GM19043 (cell line): ENCODE data around the gene OBSL1.

ENCODE experiments used
- ATAC-seq: cut with Tn5 transposase; IDR thresholded peaks from one replicate; pipeline ENCODE4 v1.9.1; 2021; ENCODE audit warnings: low read depth; ENCODE audit not compliant: unreplicated experiment

Gene OBSL1

GRCh38 chr2:219552382-219553167 is 18.8 kb downstream of the OBSL1 start:
- ATAC-seq: peak; percentile 90

- peak; percentile 19 for ATAC-seq
Measured at GRCh38 chr2:219551441-219552381, 19.6 kb downstream of the OBSL1 start.

DNA sequence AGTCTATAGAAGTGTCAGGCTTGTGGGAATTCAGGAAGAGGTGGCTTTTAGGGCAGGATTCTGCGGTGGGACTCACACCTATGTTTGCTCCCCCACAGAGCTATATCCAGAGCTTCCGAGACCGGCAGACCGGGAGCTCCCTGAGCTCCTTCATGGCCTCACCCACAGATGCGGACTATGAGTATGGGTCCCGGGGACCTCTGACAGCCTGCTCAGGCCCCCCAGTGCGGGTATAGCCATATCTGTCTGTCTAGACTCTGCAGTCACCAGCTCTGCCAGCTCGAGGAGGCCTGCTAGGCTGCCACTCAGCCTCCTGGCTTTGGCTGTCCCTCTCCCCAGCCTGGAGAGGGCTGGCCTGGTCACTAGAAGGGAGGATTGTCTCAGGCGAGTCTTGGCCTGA is 21.7 kb downstream of the OBSL1 start:
- no peak for ATAC-seq

DNA sequence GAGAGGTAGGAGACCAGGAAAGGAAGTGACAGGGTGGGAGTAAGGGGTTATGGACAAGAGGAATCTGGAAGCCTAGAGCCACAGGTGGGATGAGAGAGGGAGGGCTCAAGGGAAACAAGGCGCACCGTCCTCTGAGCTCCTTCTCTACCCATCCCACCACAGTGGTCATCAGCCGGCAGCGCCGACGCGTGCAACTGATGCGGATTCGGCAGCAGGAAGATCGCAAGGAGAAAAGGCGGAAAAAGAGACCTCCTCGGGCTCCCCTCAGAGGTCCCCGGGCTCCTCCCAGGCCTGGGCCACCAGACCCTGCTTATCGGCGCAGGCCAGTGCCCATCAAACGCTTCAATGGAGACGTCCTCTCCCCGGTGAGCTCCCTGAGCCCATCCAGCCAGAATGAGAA is 22.3 kb downstream of the OBSL1 start:
- no peak for ATAC-seq

GRCh38 chr2:219547621-219548020 is 23.7 kb downstream of the OBSL1 start:
- ATAC-seq: no peak

DNA sequence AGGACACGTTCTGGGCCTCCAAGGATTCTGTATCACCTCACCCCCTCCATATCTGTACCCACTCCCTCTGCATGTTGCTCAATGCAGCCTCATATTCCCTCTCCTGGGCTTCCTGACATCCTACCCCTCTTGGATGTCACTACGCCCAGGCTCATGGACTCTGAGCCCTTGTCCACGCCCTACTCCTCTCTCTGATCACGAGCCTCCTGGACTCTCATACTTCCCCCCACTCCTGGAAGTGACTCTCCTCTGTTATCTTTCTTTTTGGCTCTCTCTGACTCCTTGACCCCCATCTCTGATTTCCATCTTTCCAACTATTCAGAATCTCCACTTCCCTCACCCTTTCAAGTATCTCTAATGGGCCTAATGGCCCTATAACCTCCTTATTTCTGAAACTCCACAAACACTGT is 25.4 kb downstream of the OBSL1 start:
- ATAC-seq: no peak

GRCh38 chr2:219545295-219545942 is 25.9 kb downstream of the OBSL1 start:
- ATAC-seq: no peak

DNA sequence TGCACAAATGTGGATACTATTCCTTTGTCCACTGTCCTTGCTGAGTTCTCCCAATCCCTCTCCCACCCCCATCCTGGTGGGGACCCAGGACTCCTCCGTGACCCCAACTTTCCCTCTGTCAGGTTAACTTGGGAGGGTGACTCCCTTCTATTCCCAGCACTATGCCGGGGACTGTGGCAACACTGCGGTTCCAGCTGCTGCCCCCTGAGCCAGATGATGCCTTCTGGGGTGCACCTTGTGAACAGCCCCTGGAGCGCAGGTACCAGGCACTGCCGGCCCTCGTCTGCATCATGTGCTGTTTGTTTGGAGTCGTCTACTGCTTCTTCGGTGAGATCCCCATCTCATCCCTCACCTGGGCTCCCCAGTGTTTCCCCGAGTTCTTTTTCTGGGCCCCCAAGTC is 26.8 kb downstream of the OBSL1 start:
- ATAC-seq: no peak

DNA sequence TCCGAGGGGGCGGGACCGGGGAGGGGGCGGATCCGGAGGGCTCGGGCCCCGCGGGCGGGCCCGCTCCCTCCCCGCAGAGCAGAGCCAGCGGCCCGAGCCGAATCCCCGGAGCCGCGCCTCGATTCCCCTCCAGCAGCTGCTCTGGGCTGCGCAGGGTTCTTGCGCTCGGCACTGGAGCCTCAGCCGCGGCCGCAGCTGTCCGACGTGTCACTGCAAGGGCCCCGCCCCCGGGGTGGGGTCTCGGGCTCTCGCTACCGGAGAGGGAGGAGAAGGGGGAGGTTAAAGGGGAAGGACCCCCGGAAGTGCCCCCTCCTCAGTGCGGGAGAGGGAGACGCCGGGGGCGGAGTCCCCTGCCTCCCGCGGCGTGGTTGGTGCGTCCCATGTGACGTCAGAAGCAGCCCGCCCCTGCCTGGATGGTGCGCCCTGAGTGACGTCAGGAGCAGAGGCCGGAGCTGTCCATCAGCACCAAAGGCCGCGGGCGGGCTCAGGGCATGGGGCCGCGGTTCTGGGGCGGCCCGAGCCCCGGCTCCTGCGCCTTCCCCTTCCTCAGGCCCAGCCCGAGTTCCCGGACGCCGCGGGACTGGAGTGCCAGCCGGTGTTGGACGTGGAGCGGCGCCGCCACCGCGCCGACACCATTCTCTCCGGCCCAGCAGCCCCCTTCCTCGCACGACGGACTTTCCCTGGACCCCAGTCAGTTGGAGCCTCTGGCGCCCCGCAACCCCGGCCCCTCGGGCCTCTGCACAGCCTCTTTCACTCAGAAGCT is 27.6 kb downstream of the OBSL1 start, which contains the start of the genes CHPF and TMEM198:
Gene CHPF, minus strand, starts transcription at position 214 of the 763 bp plus-strand sequence. CDS start 271 bp downstream, outside the sequence.
Gene TMEM198, plus strand, starts transcription at position 433 of the 763 bp plus-strand sequence. CDS start 700 bp downstream, outside the sequence.
- ATAC-seq: peak; percentile 76

DNA sequence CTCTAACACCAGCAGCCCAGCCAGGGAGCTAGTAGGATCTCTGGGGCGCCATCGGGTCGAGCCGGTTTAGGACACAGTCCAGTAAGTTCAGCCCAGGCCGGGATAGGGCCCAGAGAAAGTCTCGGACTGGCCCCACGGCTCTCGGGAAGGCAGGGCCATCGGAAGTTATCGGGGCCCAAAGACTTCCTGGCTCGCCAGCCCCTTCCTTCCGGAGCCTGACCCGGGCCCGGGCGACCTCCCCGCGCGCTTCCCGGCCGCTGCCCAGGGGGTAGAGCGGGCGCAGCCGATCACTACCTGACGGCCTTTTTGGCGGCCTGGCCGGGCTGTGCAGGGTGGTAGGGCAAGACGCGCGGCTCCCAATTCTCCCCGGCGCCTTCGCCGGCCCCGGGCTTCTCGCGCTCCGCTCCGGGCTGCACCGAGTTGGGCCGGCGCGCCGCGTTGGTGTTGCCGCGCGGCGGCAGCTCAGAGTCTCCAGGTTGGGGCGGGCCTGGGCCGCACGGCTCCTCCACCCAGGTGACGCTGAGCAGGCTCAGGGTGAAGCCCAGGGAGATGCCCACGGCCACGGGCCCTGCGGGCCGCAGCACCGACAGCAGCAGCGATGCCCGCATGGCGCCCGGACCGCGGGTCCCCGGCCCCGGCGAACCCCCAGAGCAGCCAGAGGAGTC is 28.3 kb downstream of the OBSL1 start:
- peak; percentile 28 for ATAC-seq

DNA sequence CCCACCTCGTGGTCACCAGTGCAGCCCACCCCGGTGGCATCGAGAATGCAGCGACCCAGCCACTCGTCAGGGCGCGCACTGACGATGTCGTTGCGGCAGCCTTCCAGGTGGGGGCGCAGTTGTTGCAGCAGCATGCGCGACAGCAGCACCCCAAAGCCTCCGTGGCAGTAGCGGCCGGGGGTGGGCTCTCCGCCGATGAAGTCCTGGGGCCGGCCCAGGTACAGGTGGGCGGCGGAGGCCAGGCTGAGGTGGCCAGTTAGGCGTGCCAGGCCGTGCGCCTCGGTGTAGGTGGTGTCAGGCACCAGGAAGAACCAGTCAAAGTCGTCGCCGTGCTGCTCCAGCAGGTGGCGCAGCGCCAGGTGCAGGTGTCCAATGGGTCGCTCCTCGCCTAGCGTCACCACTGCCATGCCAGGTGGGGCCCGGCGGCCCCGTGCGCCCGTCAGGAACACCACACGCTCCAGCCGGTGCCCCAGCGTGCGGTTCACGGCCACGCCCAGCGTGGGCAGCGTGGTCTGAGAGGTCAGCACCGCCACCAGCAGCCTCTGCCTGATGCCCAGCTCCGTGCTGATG is 29.6 kb downstream of the OBSL1 start:
- peak; percentile 41 for ATAC-seq

DNA sequence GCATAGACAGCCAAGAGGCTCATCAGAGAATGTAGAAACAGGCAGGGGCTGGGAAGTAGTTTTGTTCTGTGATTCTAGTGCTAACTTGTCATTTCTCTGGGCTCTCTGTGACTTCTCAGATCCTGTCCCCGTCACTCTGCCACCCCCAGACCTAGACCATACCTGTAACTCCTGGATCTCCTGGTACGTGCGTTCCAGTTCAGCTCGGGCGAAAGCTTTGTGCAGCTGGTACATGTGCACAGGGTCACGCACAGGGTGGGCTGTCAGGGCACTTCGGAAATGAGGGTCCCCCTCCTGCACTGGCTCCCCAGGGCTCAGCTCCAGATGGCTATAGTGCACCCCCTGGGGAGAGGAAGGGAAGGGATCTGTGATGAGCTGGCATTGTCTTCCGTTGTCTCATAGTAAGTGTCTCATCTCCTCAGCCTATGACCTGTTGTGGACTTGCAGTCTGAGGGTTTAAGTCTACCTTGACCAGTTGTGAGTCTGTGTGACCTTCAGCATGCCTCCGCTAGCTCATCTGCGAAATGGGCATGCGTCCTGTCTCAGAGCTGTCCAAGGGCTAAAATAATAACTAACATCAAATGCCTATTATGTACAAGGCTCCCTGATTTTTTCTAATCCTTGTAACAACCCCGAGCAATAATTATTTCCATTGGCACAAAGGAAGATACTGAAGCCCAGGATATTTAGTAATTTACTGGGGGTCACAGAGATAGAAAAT is 30.4 kb downstream of the OBSL1 start:
- no peak for ATAC-seq

GRCh38 chr2:219539926-219540678 is 31.2 kb downstream of the OBSL1 start:
- no peak for ATAC-seq

DNA sequence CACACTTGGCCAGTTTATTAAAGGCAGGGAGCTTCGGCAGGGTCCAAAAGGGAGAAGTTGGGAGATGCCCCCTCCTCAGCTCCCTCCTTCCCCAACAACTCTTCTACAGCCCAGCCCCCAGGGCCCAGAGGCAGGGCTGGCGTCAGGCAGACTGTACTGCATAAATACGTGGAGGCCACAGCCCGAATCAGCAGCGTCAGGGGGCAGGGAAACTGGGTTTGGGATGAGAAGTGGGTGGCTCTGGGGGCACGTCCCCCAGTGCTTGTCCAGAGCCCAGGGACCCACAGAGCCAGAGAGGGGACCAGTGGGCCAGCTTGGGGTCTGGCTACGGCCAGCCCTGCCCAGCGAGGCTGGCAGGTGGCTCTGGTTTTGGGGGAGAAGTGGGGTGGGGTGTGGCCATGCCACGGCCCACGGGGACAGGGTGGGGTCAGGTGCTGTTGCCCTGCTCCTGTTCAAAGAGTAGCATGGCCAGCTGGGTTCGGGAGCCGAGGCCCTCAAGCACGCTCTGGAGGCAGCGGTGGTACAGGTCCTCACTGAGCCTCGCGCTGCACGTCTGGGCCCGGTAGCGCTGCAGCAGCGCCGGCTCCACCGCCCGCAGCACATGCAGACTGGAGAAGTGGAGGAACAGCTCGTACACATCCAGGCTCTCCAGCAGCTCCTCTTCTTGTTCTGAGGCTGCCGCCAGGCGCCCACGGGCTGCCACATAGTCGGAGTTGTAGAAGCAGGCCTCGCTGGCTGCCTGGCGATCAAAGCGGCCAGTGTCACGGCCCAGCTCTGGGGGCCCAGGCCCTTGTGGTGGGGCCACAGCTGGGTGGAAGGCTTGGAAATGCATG is 32.2 kb downstream of the OBSL1 start:
- ATAC-seq: no peak

GRCh38 chr2:219538504-219538951 is 32.8 kb downstream of the OBSL1 start:
- ATAC-seq: no peak

DNA sequence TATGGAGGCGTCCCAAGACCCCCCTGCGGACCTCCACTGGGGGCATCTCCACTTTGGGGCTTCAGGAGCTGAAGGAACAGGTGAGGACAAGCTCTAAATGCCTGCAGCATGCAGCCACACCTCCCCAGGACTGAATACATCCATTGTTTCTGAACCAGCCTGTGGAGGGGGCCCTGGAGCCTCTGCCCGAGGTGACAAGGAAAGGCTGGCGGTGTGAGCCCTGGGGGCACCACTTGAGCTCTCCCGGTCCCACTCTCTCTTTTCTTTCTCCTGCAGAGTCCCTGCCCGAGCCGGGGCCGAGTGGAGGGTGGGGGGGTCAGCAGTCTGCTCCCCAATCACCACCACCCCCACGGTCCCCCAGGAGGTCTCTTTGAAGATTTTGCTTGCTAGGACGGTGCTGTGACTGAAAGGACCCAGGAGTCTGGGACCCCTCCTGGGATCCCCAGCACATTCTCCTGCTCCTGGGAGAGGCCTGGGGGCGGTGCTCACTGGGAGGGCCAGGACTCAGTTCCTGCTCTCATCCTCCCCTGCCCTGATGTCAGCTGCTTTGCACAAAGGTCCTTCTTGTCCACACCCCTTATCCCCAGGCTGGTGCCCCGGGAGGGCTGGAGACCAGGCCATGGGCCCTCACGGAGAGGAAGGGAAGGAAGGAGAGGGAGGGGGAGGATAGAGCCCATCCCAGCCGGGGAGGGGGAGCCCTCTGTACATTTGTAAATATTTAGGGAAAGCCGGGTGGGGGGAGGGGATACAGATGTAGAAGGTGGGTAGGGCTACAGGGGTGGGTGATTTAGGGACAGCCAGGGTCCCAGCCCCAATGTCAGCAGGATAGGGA is 33.5 kb downstream of the OBSL1 start:
- ATAC-seq: no peak
